K562 (cell line): ENCODE results near the gene AP2S1. TPM values are rescaled to one million over a fixed set of nuclear protein-coding genes. Genes with fewer than 3 reads are reported as not detected.
A peak's percentile ranks its signal among the peaks of the same experiment; 100 is the strongest.

ENCODE experiments used
- CBFA2T3 ChIP-seq: fragments of 450-650 bp; IDR thresholded peaks from 2 replicates; pipeline ENCODE4 v1.6.1; 2017
- CHD7 ChIP-seq: fragments of 200-600 bp; sonication (generic); IDR thresholded peaks from one replicate; pipeline ENCODE4 v1.6.1; 2012; ENCODE audit warnings: mild to moderate bottlenecking, low read depth, low read length, inconsistent platforms
- HSF4 ChIP-seq: fragments of 250-450 bp; sonication (Bioruptor Pico); IDR thresholded peaks from 2 replicates; pipeline ENCODE4 v2.1.2; 2022; ENCODE audit warnings: mild to moderate bottlenecking, moderate library complexity, borderline replicate concordance
- ZFP36 ChIP-seq: fragments of 150-350 bp; IDR thresholded peaks from 2 replicates; pipeline ENCODE4 v1.6.1; 2018; ENCODE audit warnings: low read length, low read depth; ENCODE audit not compliant: partially characterized antibody
- ZNF57 ChIP-seq: fragments of 450-650 bp; formaldehyde crosslinking; IDR thresholded peaks from 2 replicates; pipeline ENCODE4 v1.4.0; 2020; ENCODE audit warnings: mild to moderate bottlenecking, moderate library complexity
- polyA plus RNA-seq, 8 experiments: library from polyadenylated mRNA; depleted of rRNA in 4 of 8; stranded (reverse) in 5 of 8; unstranded in 3 of 8; fragments of >200 nt; fragmentation: Nextera tagmentation in 2 of 8; fragmentation: Illumina TruSeq in 1 of 8; extraction: Ambion mirVana in 2 of 8; extraction: Trizol in 1 of 8; gene quantifications; 2 replicates each; pipeline versions ENCODE4 v1.2.1 to v1.2.3, GENCODE V29; 2011 to 2014; ENCODE audit warnings: inconsistent platforms in 1 of 8, missing spikeins in 1 of 8
- total RNA-seq, 7 experiments: library from RNA; depleted of rRNA in 6 of 7; stranded (reverse); fragments of >200 nt in 6 of 7; fragmentation: Illumina TruSeq in 2 of 7; extraction: Trizol in 2 of 7; gene quantifications; 2 replicates each; pipeline versions ENCODE4 v1.2.1 to v1.2.3, GENCODE V29; 2011 to 2021; ENCODE audit warnings: low replicate concordance in 1 of 7

AP2S1 gene
- total and polyA plus RNA-seq, 9 of the 15 experiments (the other 6 are each of a cell fraction or from before 2014, with no cell fraction given) = 32.4 to 294 (median 136) TPM

- TF ChIP-seq CHD7 (no peak), HSF4 (no peak), ZNF57 (CRISPR knock-in tag) (no peak), CBFA2T3 (no peak), ZFP36 (peak; percentile 96)
These were observed 34.6 kb downstream of the AP2S1 start (continued) for GRCh38 chr19:46815833-46816627.
